ENCODE data around the gene FAAP24. TPM values are rescaled to one million over a fixed set of nuclear protein-coding genes. Genes with fewer than 3 reads are reported as not detected.

Gene FAAP24
- total RNA-seq, 1 experiment from 2014 or later: 6.0 TPM

GRCh38 chr19:32998722-32999121 is 26.7 kb downstream of the FAAP24 start:
- WGBS (ENCODE audit: extremely low coverage, insufficient read length, low lambda C conversion rate): no CpG with 5 or more reads among the region's 3 CpGs
- Mint-ChIP-seq H3K4me3 (no peak overlapping the region), H3K27me3 (ENCODE audit: low read depth) (no peaks in the 10 kb centered on the region)

More at GRCh38 chr19:32998722-32999121, 26.7 kb downstream of the FAAP24 start:
- no peaks in the 10 kb centered on the region for H3K4me1 Mint-ChIP-seq
- Histone ChIP-seq H2BK20ac (ENCODE audit: low read depth, low read length, poor library complexity, severe bottlenecking) (no peak overlapping the region), H3K23ac (ENCODE audit: insufficient read length, low read depth, low read length) (no peak overlapping the region), H3K79me2 (ENCODE audit: insufficient read depth, low read length) (no peaks in the 10 kb centered on the region), H2BK120ac (ENCODE audit: low read depth, low read length, poor library complexity, severe bottlenecking) (no peak overlapping the region), H3K27me3 (ENCODE audit: insufficient read depth, low read length) (no peaks in the 10 kb centered on the region), H3K56ac (ENCODE audit: insufficient read length, low read depth, low read length) (no peak overlapping the region), H3K27ac (ENCODE audit: insufficient read length, low read depth, low read length) (no peak overlapping the region), H3K23me2 (ENCODE audit: insufficient read length, low read depth, low read length, poor library complexity, severe bottlenecking) (no peaks in the 10 kb centered on the region), H3K9ac (ENCODE audit: extremely low read depth, insufficient read length, low read length) (no peak overlapping the region), H2BK5ac (ENCODE audit: insufficient read length, low read length) (no peak overlapping the region), H4K20me1 (ENCODE audit: control insufficient read depth, insufficient read depth, insufficient read length) (no peaks in the 10 kb centered on the region), H3K4me2 (ENCODE audit: insufficient read depth, insufficient read length, low read length) (no peak overlapping the region), H3K14ac (ENCODE audit: insufficient read depth, low read length) (no peak overlapping the region), H3T11ph (ENCODE audit: low read length) (no peak overlapping the region), H2BK12ac (ENCODE audit: insufficient read length, low read depth, low read length) (no peak overlapping the region), H4K8ac (replicated peaks; ENCODE audit: insufficient read length, low read depth, low read length) (no peak overlapping the region), H3K9me3 (ENCODE audit: control insufficient read depth, low read depth, low read length) (no peaks in the 10 kb centered on the region), H3K4ac (ENCODE audit: low read depth, low read length) (no peak overlapping the region), H3K18ac (ENCODE audit: insufficient read length, low read depth, low read length) (no peak overlapping the region), H2AFZ (ENCODE audit: low read length) (no peak overlapping the region), H4K5ac (ENCODE audit: insufficient read length, low read depth, low read length) (no peak overlapping the region), H3K4me1 (ENCODE audit: insufficient read depth, low read length) (no peaks in the 10 kb centered on the region), H2AK5ac (ENCODE audit: insufficient read length, low read length) (no peak overlapping the region), H4K91ac (ENCODE audit: insufficient read length, low read depth, low read length) (no peak overlapping the region), H2BK15ac (ENCODE audit: low read depth, low read length) (no peak overlapping the region), H3K79me1 (ENCODE audit: insufficient read depth, low read depth, low read length, poor library complexity, severe bottlenecking) (no peaks in the 10 kb centered on the region)
- DNase-seq: no peak
- H3K27ac Mint-ChIP-seq: peak overlapping the region in 1 of 3 experiments; percentile 70; a peak in 2 of 7 replicates
- no peak for TF ChIP-seq CTCF (conservative IDR thresholded peaks at IDR 0.05)
- peaks cover 30 to 78% (median 74%) of the 10 kb centered on the region in 3 experiments for H3K36me3 Mint-ChIP-seq (ENCODE audit: insufficient read depth in 1 of 3, low read depth in 3 of 3)
- H3K9me3 Mint-ChIP-seq: no peaks in the 10 kb centered on the region

Data from H9 (cell line).